ENCODE results near the gene RAPGEFL1. TPM values are rescaled to one million over a fixed set of nuclear protein-coding genes. Genes with fewer than 3 reads are reported as not detected.
A peak's percentile ranks its signal among the peaks of the same experiment; 100 is the strongest.
"Not testable (repeated sequence)": the region's sequence is repeated elsewhere in the genome, so short reads cannot be mapped to it uniquely, and the experiment has no call there.

Gene RAPGEFL1
- polyA plus RNA-seq (ENCODE audit: insufficient read length in 12 of 12) = 10 to 100 TPM in 5 of 12 donors, 1 to 10 TPM in 6, not detected in 1; 4.4 to 25.8 (median 8.0) TPM
- long read RNA-seq, donor 1, partial matches to known transcripts = 0 of 1 reads
- long read RNA-seq, donor 1, other reads (novel, unspliced or antisense) = 0 of 1 reads
- long read RNA-seq, donor 2 = 0 reads
- long read RNA-seq, donor 3, partial matches to known transcripts = 0 of 1 reads
- long read RNA-seq, donor 3, other reads (novel, unspliced or antisense) = 0 of 1 reads
- long read RNA-seq, donor 4 = 0 reads
- long read RNA-seq, donor 5, full-length matches to known transcripts = 2 of 2 reads
- long read RNA-seq, donor 5, partial matches to known transcripts = 0 of 2 reads
- long read RNA-seq, donor 5, other reads (novel, unspliced or antisense) = 0 of 2 reads
- long read RNA-seq, donor 6 = 0 reads
- long read RNA-seq, donor 7, partial matches to known transcripts = 0 of 1 reads
- long read RNA-seq, donor 7, other reads (novel, unspliced or antisense) = 0 of 1 reads
- long read RNA-seq, donor 8 = 0 reads
- long read RNA-seq, donor 9 = 0 reads
- long read RNA-seq, donor 10 = 0 reads
- long read RNA-seq, donor 11 = 0 reads

- DNase-seq = peak; percentile 57
Measured at GRCh38 chr17:40177275-40177874, at the start of gene RAPGEFL1. Gene RAPGEFL1, plus strand, starts transcription at chr17:40177470. Its CDS starts 392 bp downstream, at chr17:40177862.

DNA sequence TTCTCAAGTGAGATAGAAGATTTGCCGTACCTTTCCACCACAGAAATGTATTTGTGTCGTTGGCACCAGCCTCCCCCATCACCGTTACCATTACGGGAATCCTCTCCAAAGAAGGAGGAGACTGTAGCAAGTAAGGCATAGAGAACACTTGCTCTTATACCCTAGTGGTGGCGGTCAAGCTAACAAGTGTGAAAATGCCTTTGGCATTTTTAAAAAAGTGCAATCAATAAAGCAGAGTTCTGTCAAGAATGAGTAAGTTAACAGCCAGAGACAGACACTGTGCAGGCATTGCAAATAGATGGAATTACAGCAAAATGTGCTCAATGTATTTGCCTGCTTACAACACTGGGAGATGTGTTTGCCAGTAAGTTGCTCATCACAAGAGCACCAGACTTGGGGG is 47.8 kb upstream of the RAPGEFL1 start:
- DNase-seq = no peak

DNA sequence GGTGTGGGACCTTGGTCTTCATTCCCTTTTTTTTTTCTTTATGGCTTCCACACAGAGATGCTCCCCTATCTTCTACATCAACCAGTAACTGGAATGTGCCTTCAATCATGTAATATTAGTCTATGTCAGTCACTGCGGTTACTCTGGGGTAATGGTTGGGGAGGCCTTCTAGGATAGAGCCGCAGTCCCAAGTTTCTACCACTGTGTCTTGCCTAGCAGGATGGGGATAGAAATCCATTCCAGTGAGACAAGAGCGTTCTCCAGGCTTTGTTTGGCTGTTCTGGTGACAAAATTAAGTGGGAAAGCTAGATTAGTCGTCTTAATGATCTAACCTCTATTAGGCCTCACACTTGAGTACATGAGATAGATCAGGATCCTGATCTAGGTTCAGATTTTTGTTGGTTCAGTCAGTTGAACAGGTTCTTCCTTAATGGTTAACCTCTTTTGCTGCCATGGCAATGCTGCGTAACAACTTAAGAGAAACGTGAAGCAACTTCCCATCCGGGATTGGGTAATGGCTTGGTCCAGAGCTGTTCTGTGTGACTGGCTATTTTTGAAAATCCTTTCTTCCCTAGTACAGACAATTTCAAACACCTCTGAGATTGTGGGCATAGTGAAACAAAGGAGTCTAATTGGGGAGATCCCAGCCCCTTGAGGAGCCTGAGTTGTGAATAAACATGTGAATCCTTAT is 46.8 kb upstream of the RAPGEFL1 start:
- no peak for DNase-seq

DNA sequence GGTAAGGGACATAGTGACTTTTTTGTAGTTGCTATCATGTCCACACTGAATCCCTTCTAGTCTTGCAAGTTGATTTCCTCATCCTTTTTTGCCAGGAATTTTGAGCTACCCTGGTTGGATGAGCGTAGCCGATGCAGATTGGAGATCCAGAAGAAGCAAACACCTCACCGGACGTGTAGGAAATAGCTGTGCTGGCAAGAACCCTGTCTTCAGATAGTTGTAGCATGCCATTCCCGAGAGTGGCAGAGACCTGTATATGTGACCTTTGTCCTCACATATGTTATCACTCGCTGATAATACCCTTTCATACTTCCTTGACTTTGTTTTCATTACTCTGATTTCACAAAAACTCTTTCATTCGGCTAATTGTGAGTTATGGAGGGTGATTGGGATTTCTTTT is 43.1 kb upstream of the RAPGEFL1 start:
- no peak for DNase-seq

DNA sequence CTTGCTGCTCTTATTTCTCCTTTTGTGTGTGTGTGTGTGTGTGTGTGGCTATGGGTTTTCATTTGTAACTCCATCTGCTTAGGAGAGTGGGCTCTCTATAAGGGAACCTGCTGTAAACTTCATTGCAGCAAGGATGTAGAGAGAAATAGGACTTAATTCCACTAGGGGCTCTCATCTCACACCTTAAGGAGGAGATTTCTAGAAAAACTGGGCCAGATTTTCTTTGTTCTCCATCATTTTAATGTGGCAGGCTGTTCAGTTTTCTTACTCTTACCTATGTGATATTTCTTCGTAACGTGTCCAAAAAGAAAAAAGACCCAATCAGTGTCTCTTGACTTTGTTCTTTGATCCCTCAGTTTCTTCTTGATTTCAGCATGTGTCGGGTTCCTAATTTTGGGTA is 41.5 kb upstream of the RAPGEFL1 start:
- no peak for DNase-seq

- DNase-seq = no peak
Measured at GRCh38 chr17:40139566-40140058, 37.7 kb upstream of the RAPGEFL1 start.

- DNase-seq = not testable (repeated sequence)
Measured at GRCh38 chr17:40143166-40143565, 34.1 kb upstream of the RAPGEFL1 start.

- DNase-seq = no peak
Measured at GRCh38 chr17:40145476-40145875, 31.8 kb upstream of the RAPGEFL1 start.

GRCh38 chr17:40148527-40148926 is 28.7 kb upstream of the RAPGEFL1 start:
- no peak for DNase-seq

- DNase-seq = no peak
Measured at GRCh38 chr17:40150276-40150675, 27.0 kb upstream of the RAPGEFL1 start.

DNA sequence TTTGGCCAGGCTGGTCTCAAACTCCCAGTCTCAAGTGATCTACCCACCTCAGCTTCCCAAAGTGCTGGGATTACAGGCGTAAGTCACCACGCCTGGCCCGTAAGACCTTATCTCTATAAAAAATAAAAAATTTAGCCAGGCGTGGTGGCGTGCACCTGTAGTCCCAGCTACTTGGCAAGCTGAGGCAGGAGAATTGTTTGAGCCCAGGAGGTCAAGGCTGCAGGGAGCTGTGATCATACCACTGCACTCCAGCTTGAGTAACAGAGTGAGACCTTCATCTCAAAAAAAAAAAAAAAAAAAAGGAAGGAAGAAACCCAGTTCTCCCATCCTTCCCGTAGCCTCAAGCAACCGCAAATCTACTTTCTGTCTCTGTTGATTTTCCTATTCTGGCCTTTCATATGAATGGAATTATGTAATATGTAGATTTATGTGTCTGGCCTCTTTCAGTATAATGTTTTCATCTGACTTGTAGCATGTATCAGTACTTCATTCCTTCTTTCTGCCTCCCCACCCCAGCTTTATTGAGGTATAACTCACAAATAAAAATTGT is 25.8 kb upstream of the RAPGEFL1 start:
- no peak for DNase-seq

DNA sequence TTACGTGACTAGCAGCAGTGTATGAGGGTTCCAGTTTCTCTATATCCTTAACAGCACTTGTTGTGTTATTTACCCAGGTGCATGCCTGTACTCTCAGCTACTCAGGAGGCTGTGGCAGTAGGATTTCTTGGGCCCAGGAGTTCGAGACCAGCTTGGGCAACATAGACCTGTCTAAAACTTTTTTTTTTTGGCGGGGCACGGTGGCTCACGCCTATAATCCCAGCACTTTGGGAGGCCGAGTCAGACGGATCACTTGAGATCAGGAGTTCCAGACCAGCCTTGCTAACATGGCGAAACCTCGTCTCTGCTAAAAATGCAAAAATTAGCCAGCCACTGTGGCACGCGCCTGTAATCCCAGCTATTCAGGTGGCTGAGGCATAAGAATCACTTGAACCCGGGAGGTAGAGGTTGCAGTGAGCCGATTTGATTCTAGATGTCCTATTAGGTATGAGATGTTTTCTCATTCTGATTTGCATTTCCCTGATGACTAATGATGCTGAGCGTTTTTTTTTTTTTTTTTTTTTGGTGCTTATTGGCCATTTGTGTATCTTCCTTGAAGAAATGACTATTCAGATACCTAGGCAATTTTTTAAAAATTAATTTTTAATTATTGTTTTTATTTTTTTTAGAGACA is 23.6 kb upstream of the RAPGEFL1 start:
- DNase-seq = no peak

DNA sequence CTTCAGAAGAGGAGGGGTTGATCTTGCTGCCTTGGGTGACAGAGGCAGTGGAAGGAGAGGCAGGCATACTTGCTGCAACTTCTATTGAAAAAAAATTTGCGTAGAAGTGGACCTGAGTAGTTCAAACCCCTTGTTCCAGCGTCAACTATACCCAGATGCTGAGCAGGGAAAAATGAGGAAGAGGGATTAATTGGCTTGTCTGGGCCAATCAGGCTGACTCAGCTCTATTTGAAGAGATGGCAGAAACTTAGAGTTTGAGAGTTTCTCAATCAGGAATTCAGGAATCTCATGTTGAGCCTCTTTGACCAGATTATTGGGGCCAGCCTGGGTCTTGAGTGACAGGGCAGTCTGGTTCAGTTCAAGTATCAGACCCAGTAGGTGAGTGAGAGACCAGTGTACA is 19.3 kb upstream of the RAPGEFL1 start:
- DNase-seq = no peak

DNA sequence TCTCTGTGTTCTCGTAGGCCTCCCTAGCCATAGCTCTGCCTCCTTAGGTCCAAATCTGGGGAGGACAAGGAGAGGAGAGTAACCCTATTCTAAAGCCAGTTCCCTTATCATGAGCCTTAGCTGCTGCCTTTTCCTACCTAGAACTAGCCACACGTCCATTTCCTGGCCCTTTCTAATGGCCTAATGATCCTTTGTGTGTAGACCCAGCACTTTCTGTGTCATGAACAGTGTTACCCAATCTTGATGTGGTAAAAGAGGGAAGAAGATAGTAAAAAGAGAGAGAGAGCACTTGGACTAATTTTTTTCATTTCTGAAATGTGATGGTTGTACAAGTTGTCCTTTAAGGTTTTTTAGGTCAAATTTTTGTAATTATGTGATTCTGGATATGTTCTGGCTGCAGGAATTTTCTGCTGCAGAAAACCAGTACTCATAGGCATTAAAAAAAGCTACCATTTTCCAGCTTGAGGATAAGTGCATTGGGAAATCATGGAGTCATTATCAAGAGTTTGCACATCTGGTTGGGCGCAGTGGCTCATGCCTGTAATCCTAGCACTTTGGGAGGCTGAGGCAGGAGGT is 18.7 kb upstream of the RAPGEFL1 start:
- DNase-seq = no peak

- DNase-seq = no peak
Measured at GRCh38 chr17:40159456-40159855, 17.8 kb upstream of the RAPGEFL1 start.

GRCh38 chr17:40167685-40168261 is 9.5 kb upstream of the RAPGEFL1 start:
- DNase-seq = no peak

DNA sequence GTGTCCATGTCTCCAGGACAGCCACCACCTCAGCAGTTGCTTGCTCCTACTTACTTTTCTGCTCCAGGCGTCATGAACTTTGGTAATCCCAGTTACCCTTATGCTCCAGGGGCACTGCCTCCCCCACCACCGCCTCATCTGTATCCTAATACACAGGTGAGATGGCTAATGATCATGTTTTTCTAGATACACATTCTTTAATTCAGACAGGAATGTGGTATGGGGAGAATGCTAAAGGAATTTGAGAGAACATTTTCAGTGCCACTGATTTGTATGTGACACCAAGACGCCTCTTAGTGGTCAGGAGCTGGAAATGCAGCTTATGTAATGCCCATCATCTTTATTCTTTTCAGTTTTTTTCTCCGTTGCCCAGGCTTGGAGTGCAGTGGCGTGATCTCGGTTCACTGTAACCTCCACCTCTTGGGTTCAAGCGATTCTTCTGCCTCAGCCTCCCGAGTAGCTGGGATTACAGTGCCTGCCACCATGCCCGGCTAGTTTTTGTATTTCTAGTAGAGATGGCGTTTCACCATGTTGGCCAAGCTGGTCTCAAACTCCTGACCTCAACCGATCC is 8.9 kb upstream of the RAPGEFL1 start:
- peak; percentile 57 for DNase-seq

DNA sequence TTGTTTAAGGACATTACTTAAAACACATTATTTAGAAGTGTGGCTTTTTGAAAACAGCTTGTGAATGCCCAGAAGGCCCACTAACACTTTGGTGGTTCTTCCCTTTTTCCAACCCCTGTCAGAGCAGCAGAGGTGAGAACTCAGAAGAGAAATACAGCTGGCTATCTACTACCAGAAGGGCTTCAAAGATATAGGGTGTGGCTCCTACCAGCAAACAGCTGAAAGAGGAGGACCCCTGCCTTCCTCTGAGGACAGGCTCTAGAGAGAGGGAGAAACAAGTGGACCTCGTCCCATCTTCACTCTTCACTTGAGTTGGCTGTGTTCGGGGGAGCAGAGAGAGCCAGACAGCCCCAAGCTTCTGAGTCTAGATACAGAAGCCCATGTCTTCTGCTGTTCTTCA is 6.9 kb upstream of the RAPGEFL1 start:
- DNase-seq = no peak

GRCh38 chr17:40171750-40172149 is 5.5 kb upstream of the RAPGEFL1 start:
- DNase-seq = no peak

GRCh38 chr17:40173091-40173777 is 4.0 kb upstream of the RAPGEFL1 start:
- no peak for DNase-seq

Measured in muscle of arm (tissue), 14 donors.